Retinal pigment epithelial cell (primary cell): Measurements from ENCODE around the gene SULT2B1.
A peak's percentile ranks its signal among the peaks of the same experiment; 100 is the strongest.

Experiments used
- DNase-seq: peaks from one replicate; pipeline ENCODE4 v3.0.0-alpha.2; 2010; ENCODE audit warnings: low read depth
- H3K4me3 ChIP-seq: 2 replicates; pipeline ENCODE4 v1.5.1; 2011; ENCODE audit warnings: mild to moderate bottlenecking, low read length, control low read depth, moderate library complexity
- TF ChIP-seq, protein P1 (sequence below): conservative IDR thresholded peaks from 2 replicates; pipeline ENCODE4 v1.5.1; 2011; ENCODE audit warnings: low read depth, low read length, control low read depth, inconsistent platforms

The SULT2B1 gene

DNA sequence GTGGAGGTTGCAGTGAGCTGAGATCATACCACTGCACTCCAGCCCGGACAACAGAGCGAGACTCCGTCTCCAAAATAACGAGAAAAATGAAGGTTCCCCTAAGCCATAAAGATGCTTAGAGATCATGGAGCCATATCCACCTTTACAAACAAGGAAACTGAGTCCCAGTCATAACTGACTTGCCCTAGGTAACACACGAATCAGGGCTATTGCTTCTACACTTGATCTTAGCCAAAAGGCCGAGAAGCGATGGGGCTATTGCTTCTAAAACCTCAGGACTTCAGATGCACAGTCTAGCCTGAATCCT, 82.0 kb downstream of the SULT2B1 start:
- no peak for DNase-seq
- H3K4me3 ChIP-seq = peak overlapping the region; percentile 35
- TF ChIP-seq, protein P1, sequence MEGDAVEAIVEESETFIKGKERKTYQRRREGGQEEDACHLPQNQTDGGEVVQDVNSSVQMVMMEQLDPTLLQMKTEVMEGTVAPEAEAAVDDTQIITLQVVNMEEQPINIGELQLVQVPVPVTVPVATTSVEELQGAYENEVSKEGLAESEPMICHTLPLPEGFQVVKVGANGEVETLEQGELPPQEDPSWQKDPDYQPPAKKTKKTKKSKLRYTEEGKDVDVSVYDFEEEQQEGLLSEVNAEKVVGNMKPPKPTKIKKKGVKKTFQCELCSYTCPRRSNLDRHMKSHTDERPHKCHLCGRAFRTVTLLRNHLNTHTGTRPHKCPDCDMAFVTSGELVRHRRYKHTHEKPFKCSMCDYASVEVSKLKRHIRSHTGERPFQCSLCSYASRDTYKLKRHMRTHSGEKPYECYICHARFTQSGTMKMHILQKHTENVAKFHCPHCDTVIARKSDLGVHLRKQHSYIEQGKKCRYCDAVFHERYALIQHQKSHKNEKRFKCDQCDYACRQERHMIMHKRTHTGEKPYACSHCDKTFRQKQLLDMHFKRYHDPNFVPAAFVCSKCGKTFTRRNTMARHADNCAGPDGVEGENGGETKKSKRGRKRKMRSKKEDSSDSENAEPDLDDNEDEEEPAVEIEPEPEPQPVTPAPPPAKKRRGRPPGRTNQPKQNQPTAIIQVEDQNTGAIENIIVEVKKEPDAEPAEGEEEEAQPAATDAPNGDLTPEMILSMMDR = no peak

DNA sequence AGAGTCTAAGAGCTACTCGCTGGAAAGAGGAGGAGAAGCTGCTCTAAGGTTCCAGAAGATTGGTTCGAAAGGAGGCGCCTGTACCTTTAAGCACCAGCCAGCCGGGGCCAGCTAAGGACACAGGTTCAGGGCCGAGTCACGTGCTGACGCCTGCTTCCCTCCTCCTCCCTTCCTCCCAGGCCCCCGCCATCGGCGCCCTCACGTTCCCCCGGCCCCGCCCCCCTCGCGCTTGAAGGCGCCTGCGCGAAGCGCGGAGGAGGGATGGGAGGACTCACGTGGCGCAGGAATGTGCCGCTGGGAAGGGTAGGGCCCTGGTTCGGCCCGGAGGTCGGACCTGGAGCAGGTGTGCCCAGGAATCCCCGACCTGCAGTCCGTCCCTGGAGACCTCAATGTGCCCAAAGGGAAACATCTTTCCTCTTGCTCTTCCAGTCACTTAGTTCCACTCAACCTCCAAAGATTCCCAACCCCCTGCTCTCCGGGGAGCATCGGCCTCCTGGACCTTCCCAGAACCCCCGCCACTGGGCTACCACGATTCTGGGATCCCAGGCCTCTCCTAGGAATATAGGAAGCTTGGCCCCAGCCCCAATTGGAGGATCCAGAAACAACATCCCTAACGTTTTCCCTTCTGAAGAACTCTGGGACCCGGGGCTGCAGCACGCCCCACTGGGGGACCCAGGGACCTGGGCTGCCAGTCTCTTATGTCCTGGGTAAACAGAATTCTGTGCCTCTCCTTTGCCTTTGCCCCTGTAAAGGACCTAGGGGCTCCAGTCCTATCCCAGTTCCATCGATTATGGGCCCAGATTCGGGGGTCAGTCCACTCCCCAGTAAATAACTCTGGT, 82.7 kb downstream of the SULT2B1 start:
- DNase-seq = peak; percentile 95
- TF ChIP-seq, protein P1 = no peak
- H3K4me3 ChIP-seq = peak overlapping the region; percentile 35

DNA sequence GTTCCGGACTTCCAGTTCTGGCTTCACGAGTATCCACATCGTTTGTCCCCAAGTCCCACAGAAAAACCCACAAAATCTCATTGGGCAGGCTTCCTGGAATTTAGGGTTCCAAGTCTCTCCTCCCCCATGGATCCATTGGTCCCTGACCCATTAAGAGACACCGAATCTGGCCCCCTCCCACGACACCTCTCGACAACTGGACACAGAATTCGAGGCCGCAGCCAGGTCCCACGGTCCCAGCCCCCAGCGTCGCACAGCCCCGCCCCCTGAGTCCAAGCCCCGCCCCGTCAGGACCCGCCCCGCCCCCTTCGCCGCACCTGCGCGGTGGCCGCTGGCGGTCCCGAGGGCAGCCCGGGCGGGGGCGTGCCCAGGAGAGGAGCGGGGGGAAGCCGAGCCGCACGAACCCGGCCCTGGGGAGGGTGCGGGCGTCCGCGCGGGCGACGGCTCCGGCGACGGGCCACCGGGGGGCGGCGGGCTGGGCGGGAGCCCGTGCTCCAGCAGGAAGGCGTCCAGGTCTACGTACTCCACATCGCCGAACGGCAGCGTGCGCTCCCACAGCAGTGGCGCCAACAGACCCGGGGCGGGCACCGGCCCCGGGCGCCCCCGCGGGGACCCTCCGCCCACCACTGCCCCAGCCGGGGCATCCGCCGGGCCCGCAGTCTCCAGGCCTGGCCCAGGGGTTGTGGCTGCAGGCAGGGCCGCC, 83.4 kb downstream of the SULT2B1 start:
- TF ChIP-seq, protein P1 = no peak
- DNase-seq = no peak
- peak overlapping the region; percentile 83 for H3K4me3 ChIP-seq

DNA sequence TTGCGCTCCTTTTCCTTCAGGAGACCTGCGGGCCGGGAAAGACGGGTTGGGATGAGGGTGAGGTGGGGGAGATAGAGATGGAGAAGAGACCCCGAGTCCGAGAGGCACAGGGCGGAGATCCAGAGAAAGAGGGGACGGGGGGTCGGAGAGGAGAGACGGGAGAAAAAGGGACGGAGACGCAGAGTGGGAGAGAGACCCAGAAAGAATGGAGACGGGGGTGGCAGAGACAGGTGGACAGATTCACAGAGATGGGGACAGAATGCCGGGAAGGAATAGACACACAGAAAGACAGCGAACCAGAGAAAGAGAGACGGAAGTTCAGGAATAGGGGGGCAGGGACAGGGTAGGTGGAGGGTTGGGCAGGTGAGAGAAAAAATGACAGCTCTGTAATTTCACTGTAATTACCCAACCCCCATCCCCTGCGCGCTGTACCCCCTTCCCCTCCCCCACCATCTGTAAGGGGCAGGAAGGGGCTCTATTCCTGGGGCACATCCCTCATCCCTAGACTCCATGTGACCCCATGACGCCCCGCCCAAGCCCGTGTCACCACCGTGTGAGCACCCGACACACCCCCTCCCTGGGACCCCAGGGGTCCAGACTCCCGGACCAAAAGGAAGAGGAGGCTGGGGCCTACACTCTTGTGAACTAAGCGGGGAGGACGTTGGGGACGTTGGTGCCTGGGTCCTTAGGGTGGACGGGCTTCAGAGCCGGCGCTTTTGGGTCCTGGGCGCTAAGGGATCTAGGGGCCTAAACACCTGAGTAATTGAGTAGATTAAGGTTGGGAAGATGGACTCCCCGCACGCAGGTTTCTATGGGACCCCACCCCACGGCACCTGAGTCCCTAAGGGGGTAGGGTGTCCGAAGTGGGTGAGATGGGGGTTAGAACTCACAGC, 84.2 kb downstream of the SULT2B1 start:
- H3K4me3 ChIP-seq = peak overlapping the region; percentile 83

DNA sequence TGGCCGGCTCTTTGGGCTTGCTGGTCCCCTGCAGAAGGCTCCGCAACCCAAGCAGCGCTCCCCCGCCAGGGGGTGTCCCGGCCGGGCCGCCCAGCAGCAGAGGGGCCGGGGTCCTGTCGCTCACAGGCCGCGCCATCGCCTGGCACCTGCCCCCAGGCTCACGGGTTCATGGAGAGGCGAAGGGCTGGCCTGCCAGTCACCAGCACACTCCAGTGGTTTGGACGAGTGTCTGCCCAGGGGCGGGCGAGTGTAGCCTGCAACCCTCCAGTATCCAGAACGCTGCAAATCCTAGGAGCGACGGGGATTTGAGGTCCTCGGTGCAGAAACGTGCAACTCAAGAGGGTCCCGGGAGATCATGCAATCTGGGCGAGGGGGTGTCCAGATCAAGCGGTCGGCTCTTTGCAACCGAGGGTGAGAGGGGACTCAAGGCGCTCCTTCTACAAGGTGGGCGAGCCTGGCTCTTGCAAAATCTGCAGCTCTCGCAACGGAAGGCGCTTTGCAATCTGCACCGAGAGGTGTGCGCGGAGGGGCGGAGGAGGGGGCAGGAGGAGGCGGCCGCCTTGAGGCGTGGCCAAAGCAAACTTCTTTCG, 85.0 kb downstream of the SULT2B1 start, which contains the start of gene DBP:
Gene DBP (minus strand): TSS at position 521 of the 590 bp plus-strand sequence. CDS start 385 bp downstream, at position 136.
- DNase-seq = no peak
- peak within 1 kb of the TSS; percentile 83 for H3K4me3 ChIP-seq
- TF ChIP-seq, protein P1 = peak; percentile 31

More for the DNA sequence above, 84.2 kb downstream of the SULT2B1 start:
- DNase-seq = no peak
- TF ChIP-seq, protein P1 = no peak

DNA sequence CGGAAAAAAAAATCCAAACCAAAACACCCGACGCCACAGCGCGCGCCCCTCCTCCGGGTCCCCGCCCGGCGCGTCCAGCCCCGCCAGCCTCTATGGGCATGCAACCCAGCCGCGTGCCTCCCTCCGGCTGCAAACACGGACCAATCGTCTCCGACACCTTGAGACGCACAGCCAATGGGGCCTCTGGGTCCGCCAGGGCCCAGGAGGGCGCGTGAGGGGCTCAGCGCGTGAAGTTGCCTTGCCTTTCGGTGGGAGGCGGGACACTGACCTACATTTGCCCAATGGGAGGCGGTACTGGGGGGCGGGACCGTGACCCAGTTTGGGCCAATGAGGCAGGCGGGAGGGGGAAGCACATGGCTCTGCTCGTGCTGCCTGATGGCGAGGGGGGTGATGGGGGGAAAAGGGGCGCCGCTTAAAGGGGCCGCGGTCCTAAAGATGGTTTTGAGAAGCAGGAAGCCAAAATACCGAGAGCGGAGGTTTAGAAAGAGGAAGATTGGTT, 85.5 kb downstream of the SULT2B1 start:
- peak overlapping the region; percentile 83 for H3K4me3 ChIP-seq
- TF ChIP-seq, protein P1 = no peak
- DNase-seq = peak; percentile 99
